ENCODE results near the gene FBXL7.

FBXL7 gene

DNA sequence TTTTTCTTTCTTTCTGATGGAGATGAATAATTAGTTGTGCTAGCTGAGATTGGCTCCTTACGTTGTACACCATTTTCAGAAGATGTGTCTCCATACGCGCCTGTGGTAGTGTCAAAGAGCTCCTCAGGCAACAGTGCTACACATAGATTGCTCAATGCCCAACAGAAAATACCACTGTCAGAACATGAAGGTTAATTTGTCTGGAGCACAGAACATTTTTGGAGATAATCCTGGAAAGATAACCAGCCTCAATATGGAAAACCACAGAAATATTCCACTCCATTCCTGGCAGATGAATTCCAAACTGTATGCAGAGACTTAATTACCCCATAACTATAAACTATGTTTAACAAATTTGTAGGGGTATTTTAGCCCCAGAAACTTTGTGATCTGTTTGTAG, 446.0 kb downstream of the FBXL7 start:
- Mint-ChIP-seq H3K9me3 (peaks cover 5% of the 10 kb centered on the region), H3K27me3 (no peaks in the 10 kb centered on the region), H3K4me1 (no peaks in the 10 kb centered on the region), H3K27ac (no peak overlapping the region), H3K36me3 (no peaks in the 10 kb centered on the region), H3K4me3 (no peak overlapping the region)

DNA sequence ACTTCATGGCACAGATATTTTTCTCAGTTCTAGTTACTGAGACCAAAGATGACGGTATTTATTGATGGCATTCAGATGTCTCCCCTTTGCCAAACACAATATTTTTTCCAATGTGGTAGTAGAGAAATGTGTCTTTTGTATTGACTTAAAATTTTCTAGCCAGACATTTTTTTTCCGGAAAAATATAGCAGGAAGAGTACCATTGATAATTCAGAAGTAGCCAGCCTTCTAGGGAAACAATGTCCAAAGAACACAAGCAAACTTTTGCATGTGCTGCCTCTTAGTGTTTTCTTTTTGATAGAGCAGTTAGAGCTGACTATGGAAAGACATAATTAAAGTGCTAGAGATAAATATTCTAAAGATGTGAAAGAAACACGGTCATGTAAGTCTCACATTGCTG, 448.2 kb downstream of the FBXL7 start:
- Mint-ChIP-seq H3K27ac (no peak overlapping the region), H3K27me3 (no peaks in the 10 kb centered on the region), H3K36me3 (no peaks in the 10 kb centered on the region), H3K9me3 (peaks cover 5% of the 10 kb centered on the region), H3K4me1 (no peaks in the 10 kb centered on the region), H3K4me3 (no peak overlapping the region)

GRCh38 chr5:15951126-15951525, 451.1 kb downstream of the FBXL7 start:
- Mint-ChIP-seq H3K36me3 (no peaks in the 10 kb centered on the region), H3K27me3 (no peaks in the 10 kb centered on the region), H3K4me1 (no peaks in the 10 kb centered on the region), H3K27ac (no peak overlapping the region), H3K4me3 (no peak overlapping the region), H3K9me3 (peaks cover 5% of the 10 kb centered on the region)

GRCh38 chr5:15951550-15951949, 451.6 kb downstream of the FBXL7 start:
- Mint-ChIP-seq H3K36me3 (no peaks in the 10 kb centered on the region), H3K4me3 (no peak overlapping the region), H3K9me3 (peaks cover 5% of the 10 kb centered on the region), H3K27me3 (no peaks in the 10 kb centered on the region), H3K27ac (no peak overlapping the region), H3K4me1 (no peaks in the 10 kb centered on the region)

DNA sequence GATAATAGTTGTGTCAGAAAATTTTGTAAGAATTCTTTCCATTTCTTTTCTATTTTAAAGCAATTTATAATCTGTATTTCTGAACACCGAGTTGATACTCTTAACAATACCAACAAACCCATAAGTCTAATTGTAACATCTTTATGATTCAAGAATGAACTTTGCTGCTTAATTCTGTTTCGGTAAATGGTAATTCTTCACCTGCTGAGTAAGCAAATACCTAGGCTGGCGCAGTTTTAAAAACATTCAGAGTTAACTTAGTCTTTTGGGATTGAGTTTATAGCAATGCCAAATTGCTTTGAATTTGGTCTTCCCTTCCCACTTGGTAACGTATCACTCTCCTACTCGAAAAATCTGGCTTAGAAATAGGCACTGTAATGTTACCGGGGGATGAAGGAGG, 456.6 kb downstream of the FBXL7 start:
- H3K27me3 Mint-ChIP-seq, result no peaks in the 10 kb centered on the region
- no peaks in the 10 kb centered on the region for H3K4me1 Mint-ChIP-seq
- H3K36me3 Mint-ChIP-seq, result no peaks in the 10 kb centered on the region
- H3K27ac Mint-ChIP-seq, result no peak overlapping the region
- no peak overlapping the region for H3K4me3 Mint-ChIP-seq
- H3K9me3 Mint-ChIP-seq, result no peaks in the 10 kb centered on the region

DNA sequence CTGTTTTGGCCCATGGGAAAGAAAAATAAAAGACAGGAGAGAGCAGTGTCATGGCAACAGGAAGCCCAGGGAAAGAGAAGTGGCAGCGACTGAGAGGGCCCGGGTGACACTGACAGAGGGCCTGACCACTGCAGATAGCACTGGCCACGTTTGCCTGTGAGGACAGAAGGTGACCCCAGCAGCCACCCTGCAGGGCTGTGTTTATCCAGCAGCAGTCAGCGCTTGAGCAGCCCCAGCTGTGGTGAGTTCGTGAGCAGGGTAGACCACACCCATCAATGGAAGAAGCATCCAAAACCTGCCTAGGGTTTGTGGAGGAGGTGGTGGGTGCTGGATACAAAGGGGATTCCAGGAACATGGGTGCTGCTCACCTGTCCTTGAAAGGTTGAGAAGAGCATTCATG, 457.1 kb downstream of the FBXL7 start:
- no peaks in the 10 kb centered on the region for H3K4me1 Mint-ChIP-seq
- no peaks in the 10 kb centered on the region for H3K36me3 Mint-ChIP-seq
- H3K27ac Mint-ChIP-seq, result no peak overlapping the region
- no peaks in the 10 kb centered on the region for H3K9me3 Mint-ChIP-seq
- H3K4me3 Mint-ChIP-seq, result no peak overlapping the region
- H3K27me3 Mint-ChIP-seq, result no peaks in the 10 kb centered on the region

- Mint-ChIP-seq H3K27me3 (no peaks in the 10 kb centered on the region), H3K4me1 (no peaks in the 10 kb centered on the region), H3K4me3 (no peak overlapping the region), H3K9me3 (no peaks in the 10 kb centered on the region), H3K27ac (no peak overlapping the region), H3K36me3 (no peaks in the 10 kb centered on the region)
Observed at GRCh38 chr5:15959370-15960164, 459.6 kb downstream of the FBXL7 start.

- Mint-ChIP-seq H3K4me3 (no peak overlapping the region), H3K36me3 (no peaks in the 10 kb centered on the region), H3K27me3 (no peaks in the 10 kb centered on the region), H3K4me1 (no peaks in the 10 kb centered on the region), H3K9me3 (no peaks in the 10 kb centered on the region), H3K27ac (no peak overlapping the region)
Observed at GRCh38 chr5:15966066-15966640, 466.2 kb downstream of the FBXL7 start.

DNA sequence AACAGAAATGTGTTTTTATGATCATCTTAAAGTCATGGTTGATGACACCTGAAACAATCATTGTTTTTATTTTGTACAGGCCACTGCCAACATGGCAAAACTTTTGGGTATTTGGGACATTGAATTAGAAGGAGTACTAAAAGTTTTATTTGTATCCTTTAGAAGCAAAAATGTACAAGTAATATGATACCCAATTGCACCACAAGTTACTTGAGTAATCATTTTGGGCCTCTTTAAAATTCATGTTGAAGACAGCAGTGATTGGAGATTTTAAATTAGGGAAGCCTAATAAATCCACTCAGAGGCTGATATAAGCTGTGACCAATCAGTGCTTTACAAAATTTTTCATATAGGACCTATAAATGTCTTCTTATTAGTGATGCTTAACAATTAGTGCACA, 466.7 kb downstream of the FBXL7 start:
- no peaks in the 10 kb centered on the region for H3K4me1 Mint-ChIP-seq
- no peaks in the 10 kb centered on the region for H3K36me3 Mint-ChIP-seq
- H3K4me3 Mint-ChIP-seq, result no peak overlapping the region
- no peaks in the 10 kb centered on the region for H3K9me3 Mint-ChIP-seq
- no peak overlapping the region for H3K27ac Mint-ChIP-seq
- H3K27me3 Mint-ChIP-seq, result no peaks in the 10 kb centered on the region

GRCh38 chr5:15968993-15969392, 469.0 kb downstream of the FBXL7 start:
- H3K36me3 Mint-ChIP-seq, result no peaks in the 10 kb centered on the region
- H3K4me1 Mint-ChIP-seq, result no peaks in the 10 kb centered on the region
- no peak overlapping the region for H3K27ac Mint-ChIP-seq
- no peaks in the 10 kb centered on the region for H3K9me3 Mint-ChIP-seq
- H3K27me3 Mint-ChIP-seq, result no peaks in the 10 kb centered on the region
- H3K4me3 Mint-ChIP-seq, result no peak overlapping the region

- Mint-ChIP-seq H3K27me3 (no peaks in the 10 kb centered on the region), H3K4me3 (no peak overlapping the region), H3K27ac (no peak overlapping the region), H3K4me1 (no peaks in the 10 kb centered on the region), H3K36me3 (no peaks in the 10 kb centered on the region), H3K9me3 (peaks cover 14% of the 10 kb centered on the region)
Observed at GRCh38 chr5:15977851-15978250, 477.9 kb downstream of the FBXL7 start.

DNA sequence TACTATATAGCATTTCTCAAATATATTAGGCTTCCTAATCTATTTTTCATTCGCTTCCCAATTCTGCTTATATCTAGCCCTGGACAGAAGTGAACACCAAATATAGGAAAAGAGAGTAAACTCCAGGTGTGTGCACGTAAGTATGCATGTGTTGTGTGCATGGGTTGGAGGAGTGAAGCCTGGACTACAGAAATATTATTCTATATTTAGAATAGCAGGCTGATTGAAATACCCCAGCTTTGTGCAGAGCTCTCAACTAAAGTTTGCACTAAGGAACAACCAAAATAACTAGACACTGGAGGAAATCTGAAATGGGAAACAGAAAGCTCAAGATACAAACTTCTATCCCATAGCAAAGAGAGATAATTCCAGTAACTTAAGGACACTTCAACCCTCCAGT, 480.9 kb downstream of the FBXL7 start:
- Mint-ChIP-seq H3K9me3 (peaks cover 5% of the 10 kb centered on the region), H3K36me3 (no peaks in the 10 kb centered on the region), H3K4me1 (no peaks in the 10 kb centered on the region), H3K27me3 (no peaks in the 10 kb centered on the region), H3K4me3 (no peak overlapping the region), H3K27ac (no peak overlapping the region)

- Mint-ChIP-seq H3K4me3 (no peak overlapping the region), H3K36me3 (no peaks in the 10 kb centered on the region), H3K9me3 (peaks cover 4% of the 10 kb centered on the region), H3K4me1 (no peaks in the 10 kb centered on the region), H3K27ac (no peak overlapping the region), H3K27me3 (no peaks in the 10 kb centered on the region)
Observed at GRCh38 chr5:15983392-15983791, 483.4 kb downstream of the FBXL7 start.
